Mesenchymal stem cell (in vitro differentiated cells and primary cell): ENCODE results near the gene ARID1B.

ENCODE experiments used
- DNase-seq: peaks from one replicate; pipeline ENCODE4 v3.0.0-alpha.2; 2013
- H2AFZ ChIP-seq: one replicate; pipeline ENCODE4 v1.6.1; 2013; ENCODE audit warnings: low read depth, mild to moderate bottlenecking, control low read depth, inconsistent platforms, low read length, moderate library complexity
- H2AK5ac ChIP-seq: 2 replicates; pipeline ENCODE4 v1.6.1; 2013; ENCODE audit warnings: low read length, moderate library complexity, mild to moderate bottlenecking, inconsistent platforms; ENCODE audit not compliant: severe bottlenecking
- H2BK120ac ChIP-seq: one replicate; pipeline ENCODE4 v1.6.1; 2013; ENCODE audit warnings: low read depth, mild to moderate bottlenecking, inconsistent platforms, low read length, moderate library complexity
- H2BK12ac ChIP-seq, 2 experiments: one replicate each; pipeline ENCODE4 v1.6.1; 2013; ENCODE audit warnings: inconsistent platforms in 2 of 2, low read length in 2 of 2, mild to moderate bottlenecking in 2 of 2, moderate library complexity in 2 of 2, control low read depth in 1 of 2
- H2BK15ac ChIP-seq: one replicate; pipeline ENCODE4 v1.6.1; 2013; ENCODE audit warnings: mild to moderate bottlenecking, low read depth, inconsistent platforms; ENCODE audit not compliant: poor library complexity, severe bottlenecking
- H2BK5ac ChIP-seq: 2 replicates; pipeline ENCODE4 v1.6.1; 2013; ENCODE audit warnings: low read depth, mild to moderate bottlenecking, low read length, control low read depth, inconsistent platforms; ENCODE audit not compliant: poor library complexity, severe bottlenecking
- H3K14ac ChIP-seq, 2 experiments: one replicate each; pipeline ENCODE4 v1.6.1; 2013; ENCODE audit warnings: inconsistent platforms in 2 of 2, low read length in 2 of 2, control low read depth in 1 of 2, mild to moderate bottlenecking in 1 of 2, moderate library complexity in 1 of 2
- H3K18ac ChIP-seq, 2 experiments: one replicate each; pipeline ENCODE4 v1.6.1; 2013; ENCODE audit warnings: inconsistent platforms in 2 of 2, low read length in 2 of 2, control low read depth in 1 of 2, low read depth in 1 of 2, mild to moderate bottlenecking in 1 of 2
- H3K23ac ChIP-seq, 2 experiments: one replicate each; pipeline ENCODE4 v1.6.1; 2013; ENCODE audit warnings: inconsistent platforms in 2 of 2, low read length in 2 of 2, mild to moderate bottlenecking in 2 of 2, moderate library complexity in 2 of 2, control low read depth in 1 of 2
- H3K27ac ChIP-seq: 2 replicates; pipeline ENCODE4 v1.5.1; 2013; ENCODE audit warnings: mild to moderate bottlenecking, moderate library complexity, low read length, control low read depth, inconsistent platforms; ENCODE audit not compliant: poor library complexity, severe bottlenecking
- H3K27me3 ChIP-seq, 2 experiments: 2 replicates each; pipeline versions ENCODE4 v1.6.1 to v1.7.0; 2013; ENCODE audit warnings: low read length in 2 of 2, mild to moderate bottlenecking in 2 of 2, moderate library complexity in 2 of 2, control low read depth in 1 of 2, inconsistent platforms in 1 of 2; ENCODE audit not compliant: control insufficient read depth in 1 of 2, insufficient read depth in 1 of 2
- H3K36me3 ChIP-seq, 2 experiments: 2 replicates each; pipeline versions ENCODE4 v1.6.1 to v1.7.0; 2013; ENCODE audit warnings: low read length in 2 of 2, control low read depth in 1 of 2, inconsistent platforms in 1 of 2, low read depth in 1 of 2, mild to moderate bottlenecking in 1 of 2; ENCODE audit not compliant: insufficient read depth in 2 of 2, control insufficient read depth in 1 of 2
- H3K4ac ChIP-seq, 2 experiments: one replicate each; pipeline ENCODE4 v1.6.1; 2013; ENCODE audit warnings: inconsistent platforms in 2 of 2, low read length in 2 of 2, mild to moderate bottlenecking in 2 of 2, moderate library complexity in 2 of 2, control low read depth in 1 of 2, low read depth in 1 of 2
- H3K4me1 ChIP-seq: 2 replicates; pipeline ENCODE4 v1.6.1; 2013; ENCODE audit warnings: low read depth, low read length, control low read depth; ENCODE audit not compliant: control insufficient read depth, insufficient read depth
- H3K4me2 ChIP-seq: 2 replicates; pipeline ENCODE4 v1.6.1; 2013; ENCODE audit warnings: low read length, mild to moderate bottlenecking, inconsistent platforms; ENCODE audit not compliant: poor library complexity, severe bottlenecking
- H3K4me3 ChIP-seq, 2 experiments: 2 replicates each; pipeline versions ENCODE4 v1.5.1 to v1.7.0; 2013; ENCODE audit warnings: low read length in 2 of 2, mild to moderate bottlenecking in 2 of 2, control low read depth in 1 of 2, low read depth in 1 of 2; ENCODE audit not compliant: insufficient read depth in 1 of 2
- H3K79me1 ChIP-seq: replicated peaks from 2 replicates; pipeline ENCODE4 v1.6.1; 2013; ENCODE audit warnings: mild to moderate bottlenecking, control low read depth, low read length, inconsistent platforms; ENCODE audit not compliant: poor library complexity, severe bottlenecking
- H3K9ac ChIP-seq: 2 replicates; pipeline ENCODE4 v1.7.0; 2013; ENCODE audit warnings: mild to moderate bottlenecking, low read length, moderate library complexity
- H3K9me3 ChIP-seq: 2 replicates; pipeline ENCODE4 v1.7.0; 2013; ENCODE audit warnings: mild to moderate bottlenecking, low read length; ENCODE audit not compliant: control insufficient read depth
- H4K8ac ChIP-seq: one replicate; pipeline ENCODE4 v1.6.1; 2013; ENCODE audit warnings: inconsistent platforms, mild to moderate bottlenecking, low read length, moderate library complexity
- H4K91ac ChIP-seq: one replicate; pipeline ENCODE4 v1.6.1; 2013; ENCODE audit warnings: mild to moderate bottlenecking, low read length, inconsistent platforms
- WGBS: methylation state at CpG from one replicate; pipeline ENCODE4 v1.1.7; 2013; ENCODE audit warnings: mixed read lengths; 5-methylcytosine and 5-hydroxymethylcytosine counted together

Gene ARID1B

GRCh38 chr6:157097255-157097955 lies 320.2 kb downstream of the ARID1B start:
- Histone ChIP-seq H3K18ac (no peak overlapping the region), H3K36me3 (peaks cover 10 to 41% of the 10 kb centered on the region in 2 experiments), H4K91ac (no peak overlapping the region), H3K4me1 (peaks cover 13% of the 10 kb centered on the region), H3K27me3 (no peaks in the 10 kb centered on the region), H2BK15ac (no peak overlapping the region), H2AK5ac (no peak overlapping the region), H4K8ac (no peak overlapping the region), H2BK5ac (no peak overlapping the region), H3K79me1 (peaks cover 46% of the 10 kb centered on the region), H3K23ac (no peak overlapping the region), H2BK12ac (no peak overlapping the region), H3K4ac (no peak overlapping the region), H3K9me3 (no peaks in the 10 kb centered on the region), H2BK120ac (no peak overlapping the region), H3K27ac (no peak overlapping the region), H3K4me3 (no peak overlapping the region), H2AFZ (no peak overlapping the region), H3K14ac (no peak overlapping the region), H3K4me2 (no peak overlapping the region), H3K9ac (no peak overlapping the region)
- no peak for DNase-seq
- 93% methylated on average over 16 of the region's 16 CpGs for whole genome bisulfite sequencing

GRCh38 chr6:157098999-157099398 lies 321.8 kb downstream of the ARID1B start:
- 98% methylated on average over 8 of the region's 8 CpGs for WGBS
- Histone ChIP-seq H3K4me1 (peaks cover 12% of the 10 kb centered on the region), H3K18ac (no peak overlapping the region), H3K9me3 (no peaks in the 10 kb centered on the region), H3K4ac (no peak overlapping the region), H3K27me3 (no peaks in the 10 kb centered on the region), H4K91ac (no peak overlapping the region), H2BK120ac (no peak overlapping the region), H3K23ac (no peak overlapping the region), H4K8ac (no peak overlapping the region), H3K4me2 (no peak overlapping the region), H3K14ac (no peak overlapping the region), H3K9ac (no peak overlapping the region), H2AFZ (no peak overlapping the region), H2AK5ac (no peak overlapping the region), H3K36me3 (peaks cover 10 to 32% of the 10 kb centered on the region in 2 experiments), H3K79me1 (peaks cover 43% of the 10 kb centered on the region), H2BK15ac (no peak overlapping the region), H3K27ac (no peak overlapping the region), H3K4me3 (no peak overlapping the region), H2BK5ac (no peak overlapping the region), H2BK12ac (no peak overlapping the region)
- DNase-seq: no peak

- no peak overlapping the region for H2BK12ac ChIP-seq
- H3K27me3 ChIP-seq: no peaks in the 10 kb centered on the region
- WGBS: 99% methylated on average over 7 of the region's 7 CpGs
- H4K91ac ChIP-seq: no peak overlapping the region
- no peak overlapping the region for H2BK15ac ChIP-seq
- DNase-seq: no peak
- H3K23ac ChIP-seq: no peak overlapping the region
- no peak overlapping the region for H3K27ac ChIP-seq
- H2BK5ac ChIP-seq: no peak overlapping the region
- H3K9me3 ChIP-seq: no peaks in the 10 kb centered on the region
- no peak overlapping the region for H3K4ac ChIP-seq
- H2AFZ ChIP-seq: no peak overlapping the region
- no peak overlapping the region for H2BK120ac ChIP-seq
- no peak overlapping the region for H3K14ac ChIP-seq
- no peak overlapping the region for H2AK5ac ChIP-seq
- H3K9ac ChIP-seq: no peak overlapping the region
- H3K4me3 ChIP-seq: no peak overlapping the region
- H3K4me2 ChIP-seq: no peak overlapping the region
- H3K79me1 ChIP-seq: peaks cover 35% of the 10 kb centered on the region
- H3K36me3 ChIP-seq: peaks cover 4 to 27% of the 10 kb centered on the region in 2 experiments
- H3K18ac ChIP-seq: no peak overlapping the region
- H4K8ac ChIP-seq: no peak overlapping the region
- peaks cover 9% of the 10 kb centered on the region for H3K4me1 ChIP-seq
Observed at GRCh38 chr6:157099912-157100593, 322.9 kb downstream of the ARID1B start.

- no peak overlapping the region for H4K91ac ChIP-seq
- H2BK5ac ChIP-seq: no peak overlapping the region
- H3K27ac ChIP-seq: no peak overlapping the region
- no peak overlapping the region for H2AK5ac ChIP-seq
- no peak overlapping the region for H3K9ac ChIP-seq
- H3K14ac ChIP-seq: no peak overlapping the region
- no peak overlapping the region for H2BK12ac ChIP-seq
- H3K27me3 ChIP-seq: no peaks in the 10 kb centered on the region
- H3K36me3 ChIP-seq: peaks cover 2 to 27% of the 10 kb centered on the region in 2 experiments
- H3K4me1 ChIP-seq: peaks cover 6% of the 10 kb centered on the region
- H3K9me3 ChIP-seq: no peaks in the 10 kb centered on the region
- H2BK15ac ChIP-seq: no peak overlapping the region
- WGBS: 81% methylated on average over 1 of the region's 1 CpG
- DNase-seq: no peak
- no peak overlapping the region for H3K23ac ChIP-seq
- no peak overlapping the region for H3K4me2 ChIP-seq
- H2BK120ac ChIP-seq: no peak overlapping the region
- H3K18ac ChIP-seq: no peak overlapping the region
- H3K4me3 ChIP-seq: no peak overlapping the region
- no peak overlapping the region for H3K4ac ChIP-seq
- H2AFZ ChIP-seq: no peak overlapping the region
- H3K79me1 ChIP-seq: peaks cover 27% of the 10 kb centered on the region
- H4K8ac ChIP-seq: no peak overlapping the region
Observed at GRCh38 chr6:157101166-157101565, 324.0 kb downstream of the ARID1B start.
